GM12872 (cell line): Measurements from ENCODE around the gene TNS3.

Experiments
- CTCF ChIP-seq: IDR thresholded peaks from 3 replicates; pipeline ENCODE4 v1.5.1; 2011; ENCODE audit warnings: low read depth, mild to moderate bottlenecking, low read length, moderate library complexity; ENCODE audit not compliant: insufficient read depth

Gene TNS3

GRCh38 chr7:47342296-47343060 lies 239.4 kb downstream of the TNS3 start:
- TF ChIP-seq CTCF = no peak

- no peak for TF ChIP-seq CTCF
Observed at GRCh38 chr7:47340517-47340916, 241.4 kb downstream of the TNS3 start.

DNA sequence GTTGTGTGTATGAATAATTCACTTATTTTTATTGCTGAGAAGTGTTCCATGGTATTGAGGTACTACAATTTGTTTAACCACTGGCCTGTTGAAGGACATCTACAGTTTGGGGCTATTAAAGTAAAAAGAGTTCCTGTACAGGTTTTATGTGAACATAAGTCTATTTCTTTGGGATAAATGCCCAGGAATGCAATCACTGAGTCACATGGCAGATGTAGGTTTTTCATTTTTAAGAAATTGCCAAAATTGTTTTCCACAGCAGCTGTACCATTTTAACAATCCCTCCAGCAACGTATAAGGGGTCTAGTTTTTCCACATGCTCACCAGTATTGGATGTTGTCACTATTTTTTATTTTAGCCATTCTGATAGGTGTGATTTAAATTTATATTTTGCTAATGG lies 243.9 kb downstream of the TNS3 start:
- TF ChIP-seq CTCF = no peak

DNA sequence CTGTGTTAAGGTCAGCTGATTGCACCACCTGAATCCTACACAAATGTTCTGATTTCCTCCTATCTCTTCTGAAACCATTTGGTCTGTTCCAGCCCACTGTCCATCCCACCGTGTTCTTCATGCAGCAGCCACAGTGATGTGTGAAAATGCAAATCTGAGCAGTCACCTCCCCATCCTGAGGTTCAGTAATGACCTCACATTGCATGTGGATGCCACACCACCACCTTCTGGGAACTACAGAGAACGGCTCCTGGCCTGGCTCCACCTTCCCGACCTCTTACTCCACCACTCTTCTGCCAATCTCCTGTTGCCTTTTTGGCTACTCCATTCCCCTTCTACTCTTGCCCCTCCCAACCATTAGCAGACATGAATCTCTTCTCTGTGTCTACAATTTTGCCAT lies 244.4 kb downstream of the TNS3 start:
- 0 out of 3 replicates have a peak, but pooled peaks have one; percentile 7 for TF ChIP-seq CTCF

- no peak for TF ChIP-seq CTCF
Observed at GRCh38 chr7:47336472-47337425, 245.2 kb downstream of the TNS3 start.

DNA sequence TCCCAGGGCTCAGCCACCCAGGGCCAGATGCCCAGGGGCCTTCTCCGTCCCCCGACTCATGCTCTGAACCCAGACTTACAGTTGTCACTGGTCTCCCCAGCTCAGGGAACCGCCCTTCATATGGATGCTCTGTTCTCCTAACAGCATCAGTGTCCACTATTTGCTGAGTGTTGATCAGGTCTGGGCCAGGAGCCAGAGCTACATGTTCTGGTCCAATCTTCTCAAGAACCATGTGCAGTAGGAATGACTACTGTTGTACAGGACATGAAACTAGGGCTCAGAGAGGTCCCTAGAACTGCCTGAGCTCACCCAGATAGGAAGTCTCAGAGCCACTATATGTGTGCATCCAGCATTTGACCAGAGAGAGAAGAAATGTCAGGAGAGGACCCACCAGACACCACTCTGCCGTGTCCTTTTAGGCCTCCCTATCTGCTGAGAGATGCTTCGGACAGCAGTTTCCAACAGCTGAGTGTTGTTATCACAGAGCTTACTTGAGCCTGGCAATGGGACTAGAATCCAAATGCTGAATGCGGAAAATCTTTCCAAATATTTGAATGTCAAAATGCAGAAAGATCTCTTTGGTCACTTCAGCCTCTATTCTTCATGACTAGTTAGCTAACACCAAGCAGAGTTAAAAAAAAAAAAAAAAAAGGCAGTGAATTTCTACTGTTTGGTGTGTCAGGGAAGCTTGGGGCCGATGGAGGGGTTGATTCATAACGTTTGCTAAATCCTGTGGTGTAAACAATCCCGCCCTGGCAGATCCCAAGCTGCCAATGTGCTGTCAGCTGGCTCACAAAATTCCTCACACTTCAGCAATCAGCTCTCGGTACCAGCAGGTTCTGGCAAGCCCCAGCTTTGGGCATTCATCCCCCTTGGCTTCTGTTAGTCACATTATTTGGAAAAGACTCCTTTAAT lies 246.1 kb downstream of the TNS3 start:
- TF ChIP-seq CTCF = no peak

- TF ChIP-seq CTCF = no peak
Observed at GRCh38 chr7:47335071-47335470, 246.8 kb downstream of the TNS3 start.
